ENCODE results near the gene GLCE.

GRCh38 chr15:69271217-69271616, 110.8 kb downstream of the GLCE start:
- TF ChIP-seq CTCF (IDR thresholded peaks at IDR 0.05) (no peak), POLR2A (IDR thresholded peaks at IDR 0.05) (no peak), EP300 (IDR thresholded peaks at IDR 0.05) (no peak)
